AG09309 (cell line): Measurements from ENCODE around the gene MED12L.
A peak's percentile ranks its signal among the peaks of the same experiment; 100 is the strongest.

Experiments used
- DNase-seq: peaks from one replicate; pipeline ENCODE4 v3.0.0-alpha.2; 2010; ENCODE audit warnings: low read depth
- H3K4me3 ChIP-seq: 2 replicates; pipeline ENCODE4 v1.5.1; 2011; ENCODE audit warnings: mild to moderate bottlenecking, low read depth, low read length, moderate library complexity; ENCODE audit not compliant: control insufficient read depth
- CTCF ChIP-seq: IDR thresholded peaks from 2 replicates; pipeline ENCODE4 v1.5.1; 2011; ENCODE audit warnings: mild to moderate bottlenecking, low read depth, low read length, inconsistent platforms; ENCODE audit not compliant: insufficient read depth, control insufficient read depth; ENCODE audit errors: missing control alignments

The MED12L gene

GRCh38 chr3:151318313-151318712, 232.8 kb downstream of the MED12L start:
- TF ChIP-seq CTCF: no peak
- no peak overlapping the region for H3K4me3 ChIP-seq
- DNase-seq: no peak

- DNase-seq: no peak
- no peak for TF ChIP-seq CTCF
- no peak overlapping the region for H3K4me3 ChIP-seq
Observed at GRCh38 chr3:151318991-151319390, 233.5 kb downstream of the MED12L start.

GRCh38 chr3:151319628-151320027, 234.2 kb downstream of the MED12L start:
- no peak for TF ChIP-seq CTCF
- no peak for DNase-seq
- H3K4me3 ChIP-seq: no peak overlapping the region

- DNase-seq: no peak
- no peak for TF ChIP-seq CTCF
- no peak overlapping the region for H3K4me3 ChIP-seq
Observed at GRCh38 chr3:151320131-151320530, 234.7 kb downstream of the MED12L start.

GRCh38 chr3:151321526-151321925, 236.1 kb downstream of the MED12L start:
- TF ChIP-seq CTCF: no peak
- no peak overlapping the region for H3K4me3 ChIP-seq
- no peak for DNase-seq

GRCh38 chr3:151322511-151322910, 237.0 kb downstream of the MED12L start:
- no peak for DNase-seq
- TF ChIP-seq CTCF: no peak
- H3K4me3 ChIP-seq: no peak overlapping the region

- no peak for DNase-seq
Observed at GRCh38 chr3:151327571-151328198, 242.2 kb downstream of the MED12L start.

More at GRCh38 chr3:151327571-151328198, 242.2 kb downstream of the MED12L start:
- TF ChIP-seq CTCF: peak; percentile 40
- H3K4me3 ChIP-seq: no peak overlapping the region
